A549 (cell line): ENCODE results near the gene SYT15.

Experiments
- POLR2A ChIP-seq: IDR thresholded peaks from 2 replicates; pipeline ENCODE4 v1.6.1; 2012; ENCODE audit warnings: mild to moderate bottlenecking, low read length
- RCOR1 ChIP-seq: fragments of 150-350 bp; IDR thresholded peaks from 2 replicates; pipeline ENCODE4 v1.6.1; 2014; ENCODE audit warnings: antibody characterized with exemption, low read length, low read depth
- REST ChIP-seq: fragments of 200-600 bp; sonication (generic); IDR thresholded peaks from 2 replicates; pipeline ENCODE4 v1.6.1; 2016; ENCODE audit warnings: antibody characterized with exemption, mild to moderate bottlenecking, moderate library complexity
- ZNF302 ChIP-seq: fragments of 250-450 bp; sonication (Bioruptor Pico); IDR thresholded peaks from 2 replicates; pipeline ENCODE4 v1.9.0; 2021; ENCODE audit warnings: inconsistent platforms, mild to moderate bottlenecking, moderate library complexity
- TF ChIP-seq, protein P1 (sequence below): fragments of >200 bp; sonication (Bioruptor Twin); formaldehyde crosslinking; IDR thresholded peaks from 3 replicates; pipeline ENCODE4 v1.5.1; 2016

DNA sequence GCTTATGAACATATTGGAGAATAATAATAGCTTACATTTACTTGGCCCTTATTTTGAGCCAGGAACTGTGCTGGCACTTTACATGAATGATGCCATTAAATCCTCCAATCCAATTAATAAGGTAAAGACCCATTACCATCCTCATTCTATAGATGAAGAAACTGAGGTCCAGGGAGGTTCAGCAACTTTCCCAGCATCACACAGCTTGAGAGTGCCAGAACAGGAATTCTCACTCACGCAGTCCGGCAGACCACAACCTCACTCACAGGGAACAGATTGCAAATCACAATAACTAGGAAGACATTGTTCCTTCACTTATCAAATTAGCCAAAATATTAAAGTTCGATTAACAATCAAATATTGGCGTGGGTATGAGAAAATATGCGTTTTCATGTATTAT lies 40.8 kb upstream of the SYT15 start:
- TF ChIP-seq ZNF302 (CRISPR knock-in tag) (no peak), REST (no peak), POLR2A (no peak), RCOR1 (no peak)
- TF ChIP-seq, protein P1, sequence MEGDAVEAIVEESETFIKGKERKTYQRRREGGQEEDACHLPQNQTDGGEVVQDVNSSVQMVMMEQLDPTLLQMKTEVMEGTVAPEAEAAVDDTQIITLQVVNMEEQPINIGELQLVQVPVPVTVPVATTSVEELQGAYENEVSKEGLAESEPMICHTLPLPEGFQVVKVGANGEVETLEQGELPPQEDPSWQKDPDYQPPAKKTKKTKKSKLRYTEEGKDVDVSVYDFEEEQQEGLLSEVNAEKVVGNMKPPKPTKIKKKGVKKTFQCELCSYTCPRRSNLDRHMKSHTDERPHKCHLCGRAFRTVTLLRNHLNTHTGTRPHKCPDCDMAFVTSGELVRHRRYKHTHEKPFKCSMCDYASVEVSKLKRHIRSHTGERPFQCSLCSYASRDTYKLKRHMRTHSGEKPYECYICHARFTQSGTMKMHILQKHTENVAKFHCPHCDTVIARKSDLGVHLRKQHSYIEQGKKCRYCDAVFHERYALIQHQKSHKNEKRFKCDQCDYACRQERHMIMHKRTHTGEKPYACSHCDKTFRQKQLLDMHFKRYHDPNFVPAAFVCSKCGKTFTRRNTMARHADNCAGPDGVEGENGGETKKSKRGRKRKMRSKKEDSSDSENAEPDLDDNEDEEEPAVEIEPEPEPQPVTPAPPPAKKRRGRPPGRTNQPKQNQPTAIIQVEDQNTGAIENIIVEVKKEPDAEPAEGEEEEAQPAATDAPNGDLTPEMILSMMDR = no peak
